ENCODE data around the gene ERGIC1. TPM values are rescaled to one million over a fixed set of nuclear protein-coding genes. Genes with fewer than 3 reads are reported as not detected.

Gene ERGIC1
- total RNA-seq, 1 experiment from 2014 or later: 77.0 TPM

DNA sequence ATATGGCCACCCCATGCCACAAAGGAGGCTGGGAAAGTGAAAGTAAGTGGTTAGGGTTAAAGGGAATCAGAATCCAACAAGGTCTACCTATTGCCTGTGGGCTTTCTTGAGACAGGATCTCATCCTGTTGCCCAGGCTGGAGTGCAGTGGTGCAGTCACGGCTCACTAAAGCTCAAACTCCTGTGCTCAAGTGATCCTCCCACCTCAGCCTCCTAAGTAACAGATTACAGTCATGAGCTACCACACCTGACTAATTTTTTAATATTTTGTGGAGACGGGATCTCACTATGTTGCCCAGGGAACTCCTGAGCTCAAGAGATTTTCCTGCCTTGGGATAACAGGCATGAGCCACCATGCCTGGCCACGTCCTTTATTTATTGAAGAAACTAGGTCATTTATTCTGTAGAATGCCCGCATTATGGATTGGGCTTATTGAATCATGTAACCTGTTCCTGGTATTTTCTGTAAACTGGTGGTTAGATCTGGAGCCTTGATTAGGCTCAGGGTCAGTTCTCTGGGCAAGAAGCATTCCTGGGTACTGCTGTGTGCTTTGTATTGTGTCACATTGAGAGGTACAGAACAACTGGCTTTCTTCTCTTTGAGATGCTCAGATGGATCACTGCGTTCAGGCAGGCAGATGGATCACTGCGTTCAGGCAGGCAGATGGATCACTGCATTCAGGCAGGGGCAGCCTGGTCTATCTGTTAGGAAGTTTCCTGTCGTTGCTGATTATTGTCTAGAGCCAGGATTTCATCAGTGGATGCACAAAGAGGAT, 41.6 kb downstream of the ERGIC1 start:
- H2AFZ ChIP-seq (ENCODE audit: low read length): no peak overlapping the region
- H3T11ph ChIP-seq (ENCODE audit: low read length): no peak overlapping the region
- no peak overlapping the region for H2BK20ac ChIP-seq (ENCODE audit: low read depth, low read length, poor library complexity, severe bottlenecking)
- no peak overlapping the region for H3K27ac ChIP-seq (ENCODE audit: insufficient read length, low read depth, low read length)
- no peaks in the 10 kb centered on the region for H3K9me3 Mint-ChIP-seq
- H2BK120ac ChIP-seq (ENCODE audit: low read depth, low read length, poor library complexity, severe bottlenecking): no peak overlapping the region
- no peak for DNase-seq
- H2BK12ac ChIP-seq (ENCODE audit: insufficient read length, low read depth, low read length): no peak overlapping the region
- H3K23me2 ChIP-seq (ENCODE audit: insufficient read length, low read depth, low read length, poor library complexity, severe bottlenecking): no peaks in the 10 kb centered on the region
- peaks cover 0 to 7% (median 0%) of the 10 kb centered on the region in 3 experiments; a peak in 2 of 7 replicates for H3K36me3 Mint-ChIP-seq (ENCODE audit: insufficient read depth in 1 of 3, low read depth in 3 of 3)
- no peak overlapping the region for H3K4ac ChIP-seq (ENCODE audit: low read depth, low read length)
- no CpG with 5 or more reads among the region's 7 CpGs for WGBS (ENCODE audit: extremely low coverage, insufficient read length, low lambda C conversion rate)
- no peaks in the 10 kb centered on the region for H3K27me3 Mint-ChIP-seq (ENCODE audit: low read depth)
- no peaks in the 10 kb centered on the region for H3K27me3 ChIP-seq (ENCODE audit: insufficient read depth, low read length)
- H3K4me2 ChIP-seq (ENCODE audit: insufficient read depth, insufficient read length, low read length): no peak overlapping the region
- no peak overlapping the region for H2BK15ac ChIP-seq (ENCODE audit: low read depth, low read length)
- no peak overlapping the region for H4K8ac ChIP-seq (replicated peaks; ENCODE audit: insufficient read length, low read depth, low read length)
- H3K9me3 ChIP-seq (ENCODE audit: control insufficient read depth, low read depth, low read length): no peaks in the 10 kb centered on the region
- no peak overlapping the region for H4K91ac ChIP-seq (ENCODE audit: insufficient read length, low read depth, low read length)
- no peak overlapping the region for H3K4me3 Mint-ChIP-seq
- H3K9ac ChIP-seq (ENCODE audit: extremely low read depth, insufficient read length, low read length): no peak overlapping the region
- no peak overlapping the region for H2AK5ac ChIP-seq (ENCODE audit: insufficient read length, low read length)
- H3K27ac Mint-ChIP-seq: no peak overlapping the region
- no peaks in the 10 kb centered on the region for H4K20me1 ChIP-seq (ENCODE audit: control insufficient read depth, insufficient read depth, insufficient read length)
- peaks cover 6% of the 10 kb centered on the region in 2 experiments for H3K4me1 Mint-ChIP-seq
- TF ChIP-seq, protein P1, sequence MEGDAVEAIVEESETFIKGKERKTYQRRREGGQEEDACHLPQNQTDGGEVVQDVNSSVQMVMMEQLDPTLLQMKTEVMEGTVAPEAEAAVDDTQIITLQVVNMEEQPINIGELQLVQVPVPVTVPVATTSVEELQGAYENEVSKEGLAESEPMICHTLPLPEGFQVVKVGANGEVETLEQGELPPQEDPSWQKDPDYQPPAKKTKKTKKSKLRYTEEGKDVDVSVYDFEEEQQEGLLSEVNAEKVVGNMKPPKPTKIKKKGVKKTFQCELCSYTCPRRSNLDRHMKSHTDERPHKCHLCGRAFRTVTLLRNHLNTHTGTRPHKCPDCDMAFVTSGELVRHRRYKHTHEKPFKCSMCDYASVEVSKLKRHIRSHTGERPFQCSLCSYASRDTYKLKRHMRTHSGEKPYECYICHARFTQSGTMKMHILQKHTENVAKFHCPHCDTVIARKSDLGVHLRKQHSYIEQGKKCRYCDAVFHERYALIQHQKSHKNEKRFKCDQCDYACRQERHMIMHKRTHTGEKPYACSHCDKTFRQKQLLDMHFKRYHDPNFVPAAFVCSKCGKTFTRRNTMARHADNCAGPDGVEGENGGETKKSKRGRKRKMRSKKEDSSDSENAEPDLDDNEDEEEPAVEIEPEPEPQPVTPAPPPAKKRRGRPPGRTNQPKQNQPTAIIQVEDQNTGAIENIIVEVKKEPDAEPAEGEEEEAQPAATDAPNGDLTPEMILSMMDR (conservative IDR thresholded peaks at IDR 0.05): no peak
- H4K5ac ChIP-seq (ENCODE audit: insufficient read length, low read depth, low read length): no peak overlapping the region
- no peak overlapping the region for H3K23ac ChIP-seq (ENCODE audit: insufficient read length, low read depth, low read length)
- no peak overlapping the region for H3K56ac ChIP-seq (ENCODE audit: insufficient read length, low read depth, low read length)
- no peaks in the 10 kb centered on the region for H3K79me2 ChIP-seq (ENCODE audit: insufficient read depth, low read length)
- H3K79me1 ChIP-seq (ENCODE audit: insufficient read depth, low read depth, low read length, poor library complexity, severe bottlenecking): peaks cover 5% of the 10 kb centered on the region
- H3K4me1 ChIP-seq (ENCODE audit: insufficient read depth, low read length): no peaks in the 10 kb centered on the region; the same call in 1 of the 2 replicates
- no peak overlapping the region for H3K14ac ChIP-seq (ENCODE audit: insufficient read depth, low read length)
- no peak overlapping the region for H3K18ac ChIP-seq (ENCODE audit: insufficient read length, low read depth, low read length)
- H2BK5ac ChIP-seq (ENCODE audit: insufficient read length, low read length): no peak overlapping the region

All from H9 (cell line).